GM12865 (cell line): ENCODE results near the gene ILKAP.

Experiments
- DNase-seq: peaks from one replicate; pipeline ENCODE4 v3.0.0; 2010; ENCODE audit warnings: low read depth
- H3K4me3 ChIP-seq: 2 replicates; pipeline ENCODE4 v1.5.1; 2011; ENCODE audit warnings: mild to moderate bottlenecking, low read depth, low read length, control low read depth
- TF ChIP-seq, protein P1 (sequence below): IDR thresholded peaks from 2 replicates; pipeline ENCODE4 v1.5.1; 2011; ENCODE audit warnings: low read length, control low read depth, low read depth, inconsistent platforms; ENCODE audit not compliant: insufficient read depth; ENCODE audit errors: missing control alignments

The ILKAP gene

DNA sequence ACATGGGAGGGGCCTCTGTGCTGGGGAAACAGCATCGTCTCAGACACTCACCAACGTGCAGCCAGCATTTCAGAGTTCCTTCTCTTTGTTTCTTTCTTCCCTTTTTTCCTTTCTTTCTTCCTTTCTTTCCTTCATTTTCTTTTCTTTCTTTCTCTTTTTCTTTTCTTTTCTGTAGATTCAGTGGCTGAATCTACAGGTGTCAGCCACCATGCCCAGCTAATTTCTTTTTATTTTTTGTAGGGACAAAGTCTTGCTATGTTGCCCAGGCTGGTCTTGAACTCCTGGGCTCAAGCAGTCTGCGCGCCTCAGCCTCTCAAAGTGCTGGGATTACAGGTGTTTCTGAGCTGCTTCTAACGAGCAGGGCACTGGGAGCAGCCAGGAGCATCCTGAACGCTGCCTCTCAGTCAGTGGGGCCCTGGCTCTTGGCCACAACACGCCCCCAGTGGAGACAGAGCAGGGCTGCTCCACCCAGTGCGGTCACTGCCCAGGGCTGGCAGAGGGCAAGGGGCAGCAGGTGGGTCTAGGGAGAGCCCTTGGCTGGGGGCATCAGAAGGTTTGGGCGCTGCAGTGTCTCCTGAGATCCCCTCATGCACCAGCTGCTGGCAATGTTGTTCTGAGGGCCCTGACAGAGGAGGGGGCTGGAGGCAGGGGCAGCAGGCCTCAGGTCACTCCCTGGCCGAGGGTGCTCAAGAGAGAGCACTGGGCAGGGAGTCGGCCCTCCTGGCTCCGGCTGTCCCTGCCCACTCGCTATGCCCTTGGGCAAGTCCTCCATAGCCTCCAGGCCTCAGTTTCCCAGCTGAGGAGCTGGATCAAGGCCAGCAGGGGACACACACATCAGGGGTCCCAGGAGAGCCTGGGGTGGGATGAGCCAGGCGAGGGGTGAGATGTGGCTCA lies 69.7 kb downstream of the ILKAP start:
- TF ChIP-seq, protein P1, sequence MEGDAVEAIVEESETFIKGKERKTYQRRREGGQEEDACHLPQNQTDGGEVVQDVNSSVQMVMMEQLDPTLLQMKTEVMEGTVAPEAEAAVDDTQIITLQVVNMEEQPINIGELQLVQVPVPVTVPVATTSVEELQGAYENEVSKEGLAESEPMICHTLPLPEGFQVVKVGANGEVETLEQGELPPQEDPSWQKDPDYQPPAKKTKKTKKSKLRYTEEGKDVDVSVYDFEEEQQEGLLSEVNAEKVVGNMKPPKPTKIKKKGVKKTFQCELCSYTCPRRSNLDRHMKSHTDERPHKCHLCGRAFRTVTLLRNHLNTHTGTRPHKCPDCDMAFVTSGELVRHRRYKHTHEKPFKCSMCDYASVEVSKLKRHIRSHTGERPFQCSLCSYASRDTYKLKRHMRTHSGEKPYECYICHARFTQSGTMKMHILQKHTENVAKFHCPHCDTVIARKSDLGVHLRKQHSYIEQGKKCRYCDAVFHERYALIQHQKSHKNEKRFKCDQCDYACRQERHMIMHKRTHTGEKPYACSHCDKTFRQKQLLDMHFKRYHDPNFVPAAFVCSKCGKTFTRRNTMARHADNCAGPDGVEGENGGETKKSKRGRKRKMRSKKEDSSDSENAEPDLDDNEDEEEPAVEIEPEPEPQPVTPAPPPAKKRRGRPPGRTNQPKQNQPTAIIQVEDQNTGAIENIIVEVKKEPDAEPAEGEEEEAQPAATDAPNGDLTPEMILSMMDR: no peak
- H3K4me3 ChIP-seq: no peak overlapping the region
- no peak for DNase-seq

DNA sequence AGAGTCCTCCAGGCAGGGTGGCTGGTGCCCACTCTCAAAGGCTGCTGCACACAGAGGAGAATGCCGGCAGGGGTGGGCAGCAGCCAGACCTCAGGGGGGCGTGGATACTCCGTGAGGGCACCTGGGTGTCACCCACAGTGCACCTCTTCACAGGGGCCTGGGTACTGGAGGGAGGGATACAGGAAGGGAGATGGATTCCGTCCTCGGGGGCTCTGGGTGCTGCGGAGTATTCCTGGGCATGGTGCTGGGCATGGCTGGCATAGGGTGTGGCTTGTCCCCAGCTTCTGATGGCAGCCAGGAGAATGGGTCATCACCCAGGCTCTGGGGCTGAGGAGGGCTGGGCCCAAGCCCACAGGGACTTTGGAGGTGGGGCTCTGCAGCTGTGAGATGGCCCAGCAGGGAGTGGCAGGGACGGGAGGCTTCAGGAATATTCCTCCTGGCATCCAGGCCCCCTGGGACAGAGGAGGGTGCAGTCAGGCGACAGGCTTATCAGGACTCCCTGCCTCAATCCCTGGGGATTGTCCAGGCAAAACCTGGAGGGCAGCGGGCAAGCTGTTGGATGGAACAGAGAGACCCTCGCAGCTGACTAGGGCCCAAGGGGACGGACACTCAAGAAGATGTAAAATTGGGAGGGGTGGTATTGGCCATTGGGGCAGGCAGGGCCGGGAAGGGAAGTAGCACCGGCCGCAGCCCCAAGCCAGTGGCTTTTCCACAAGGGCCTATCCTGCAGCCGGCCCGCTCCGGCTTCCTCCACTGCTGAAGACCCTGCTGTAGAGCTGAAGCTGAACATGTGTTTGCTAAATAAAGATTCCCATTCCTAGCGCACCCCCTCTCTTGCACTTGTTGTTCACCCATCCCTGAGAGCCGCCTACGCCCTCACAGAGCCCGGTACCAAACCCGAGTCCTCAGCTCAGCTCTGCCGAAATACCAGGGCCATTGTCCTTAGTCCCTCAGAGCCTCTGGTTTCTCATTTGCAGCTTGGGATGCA lies 70.7 kb downstream of the ILKAP start:
- no peak for DNase-seq
- TF ChIP-seq, protein P1: no peak

DNA sequence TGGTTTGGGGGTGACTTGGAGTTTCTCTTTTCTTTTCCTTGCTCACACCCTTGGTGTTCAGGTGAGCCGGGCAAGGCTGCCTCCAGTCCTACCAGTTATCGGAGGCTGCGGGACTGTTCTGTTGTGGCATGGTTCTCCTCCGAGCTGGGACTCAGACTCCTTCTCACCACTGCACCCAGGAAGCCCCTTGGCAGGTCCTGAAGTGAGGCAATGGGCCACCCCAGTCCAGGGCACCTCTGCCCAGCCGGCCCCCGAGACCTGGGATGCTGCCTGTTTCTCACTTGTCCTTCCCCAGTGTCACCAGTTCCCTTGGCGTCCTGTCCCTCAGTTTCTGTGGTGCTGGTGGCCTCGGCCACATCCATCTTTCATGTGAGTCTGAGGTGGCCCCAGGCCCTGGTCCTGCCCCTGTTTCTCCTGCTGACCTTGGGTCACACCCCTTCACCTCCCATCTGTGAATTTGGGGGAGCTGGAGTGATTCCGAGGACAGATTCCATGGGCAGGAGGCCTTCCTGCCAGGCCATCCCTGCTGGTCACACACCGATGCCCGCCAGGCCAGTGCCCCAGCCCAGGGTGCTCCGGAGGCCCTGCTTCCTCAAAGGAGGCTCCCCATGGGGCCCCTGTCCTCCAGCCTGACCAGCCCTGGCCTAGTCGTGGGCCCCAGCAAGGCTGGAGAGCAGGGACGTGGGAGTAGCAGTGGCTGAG lies 71.6 kb downstream of the ILKAP start:
- no peak overlapping the region for H3K4me3 ChIP-seq
- TF ChIP-seq, protein P1: no peak

More for the DNA sequence above, 70.7 kb downstream of the ILKAP start:
- H3K4me3 ChIP-seq: no peak overlapping the region

DNA sequence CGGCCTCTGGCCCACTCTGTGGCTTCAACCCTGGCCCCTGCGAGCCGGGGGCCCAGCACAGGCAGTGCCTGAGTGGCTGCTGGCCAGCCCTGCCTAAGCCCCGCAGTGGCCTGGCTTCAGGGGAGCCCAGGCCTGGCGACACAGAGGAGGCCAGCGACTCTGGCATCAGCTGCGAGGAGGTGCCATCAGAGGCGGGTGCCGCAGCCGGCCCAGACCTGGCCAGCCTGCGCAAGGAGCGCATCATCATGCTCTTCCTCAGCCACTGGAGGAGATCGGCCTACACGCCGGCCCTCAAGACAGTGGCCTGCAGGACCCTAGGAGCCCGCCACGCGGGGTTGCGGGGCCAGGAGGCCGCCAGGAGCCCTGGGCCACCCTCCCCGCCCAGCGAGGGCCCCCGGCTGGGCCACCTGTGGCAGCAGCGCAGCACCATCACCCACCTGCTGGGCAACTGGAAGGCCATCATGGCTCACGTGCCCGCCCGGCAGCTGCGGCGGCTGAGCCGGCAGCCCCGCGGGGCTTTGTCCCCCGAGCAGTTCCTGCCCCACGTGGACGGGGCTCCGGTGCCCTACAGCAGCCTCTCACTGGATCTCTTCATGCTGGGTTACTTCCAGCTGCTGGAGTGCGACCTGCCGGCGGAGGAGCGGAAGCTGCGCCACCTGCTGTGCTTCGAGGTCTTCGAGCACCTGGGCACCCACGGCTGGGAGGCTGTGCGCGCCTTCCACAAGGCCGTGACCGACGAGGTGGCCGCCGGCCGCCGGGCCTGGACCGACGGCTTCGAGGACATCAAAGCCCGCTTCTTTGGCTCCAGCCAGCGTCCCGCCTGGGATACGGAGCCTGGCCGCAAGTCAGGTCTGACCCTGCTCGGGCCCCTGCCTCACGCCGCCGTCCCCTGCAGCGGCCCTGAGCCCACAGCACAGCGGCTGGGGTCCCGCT lies 72.5 kb downstream of the ILKAP start:
- DNase-seq: no peak
- TF ChIP-seq, protein P1: no peak
- H3K4me3 ChIP-seq: no peak overlapping the region

More for the DNA sequence above, 71.6 kb downstream of the ILKAP start:
- no peak for DNase-seq

DNA sequence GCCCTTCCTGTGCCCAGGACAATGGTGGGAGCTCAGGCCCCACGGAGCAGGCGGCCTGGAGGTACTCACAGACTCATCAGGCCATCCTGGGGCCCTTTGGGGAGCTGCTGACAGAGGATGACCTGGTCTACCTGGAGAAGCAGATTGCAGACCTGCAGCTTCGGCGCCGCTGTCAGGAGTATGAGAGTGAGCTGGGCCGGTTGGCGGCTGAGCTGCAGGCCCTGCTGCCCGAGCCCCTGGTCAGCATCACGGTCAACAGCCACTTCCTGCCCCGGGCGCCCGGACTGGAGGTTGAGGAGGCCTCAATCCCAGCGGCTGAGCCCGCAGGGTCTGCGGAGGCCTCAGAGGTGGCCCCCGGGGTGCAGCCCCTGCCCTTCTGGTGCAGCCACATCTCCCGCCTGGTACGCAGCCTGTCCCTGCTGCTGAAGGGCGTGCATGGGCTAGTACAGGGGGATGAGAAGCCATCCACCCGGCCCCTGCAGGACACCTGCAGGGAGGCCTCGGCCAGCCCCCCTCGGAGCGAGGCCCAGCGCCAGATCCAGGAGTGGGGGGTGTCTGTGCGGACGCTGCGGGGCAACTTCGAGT lies 73.3 kb downstream of the ILKAP start:
- TF ChIP-seq, protein P1: no peak
- no peak overlapping the region for H3K4me3 ChIP-seq
- no peak for DNase-seq
